ENCODE measurements around the gene CNPY1. TPM values are rescaled to one million over a fixed set of nuclear protein-coding genes. Genes with fewer than 3 reads are reported as not detected.

Gene CNPY1
- total RNA-seq, 1 donor from 2014 or later: not detected

DNA sequence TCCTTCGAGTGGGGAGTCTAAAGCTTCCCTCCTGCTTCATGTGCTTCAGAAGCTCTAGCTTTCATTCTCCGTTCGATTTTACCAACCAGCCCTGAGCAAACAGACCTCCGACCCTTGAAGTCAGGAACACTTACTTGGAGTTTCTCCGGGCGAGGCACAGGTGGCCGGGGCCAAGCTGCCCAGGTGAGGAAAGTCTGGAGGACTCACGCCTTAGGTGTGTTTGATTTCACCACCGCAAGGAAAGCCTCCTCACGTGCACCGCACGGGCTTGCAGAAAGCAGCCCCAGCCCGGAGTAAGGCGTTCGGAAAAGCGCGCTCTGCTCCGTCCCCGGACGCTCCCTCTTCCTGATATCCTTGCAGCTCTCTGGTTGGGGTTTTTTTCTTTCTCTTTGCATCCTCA is 30.1 kb upstream of the CNPY1 start:
- H3K36me3 Mint-ChIP-seq (ENCODE audit: low read depth, unreplicated experiment): no peaks in the 10 kb centered on the region
- Histone ChIP-seq H3K9ac (ENCODE audit: low read length) (no peak overlapping the region), H3K4me2 (ENCODE audit: low read length) (no peak overlapping the region), H3K4me1 (ENCODE audit: insufficient read depth, low read length) (no peaks in the 10 kb centered on the region), H3K79me2 (ENCODE audit: insufficient read depth, low read length) (no peaks in the 10 kb centered on the region), H3K27me3 (ENCODE audit: insufficient read depth, low read length) (peaks cover 4% of the 10 kb centered on the region), H3K27ac (ENCODE audit: low read depth, low read length) (no peak overlapping the region), H2AFZ (ENCODE audit: low read depth, low read length) (no peak overlapping the region), H3K9me3 (ENCODE audit: insufficient read depth, low read depth, low read length) (no peaks in the 10 kb centered on the region), H4K20me1 (ENCODE audit: insufficient read depth, low read length) (no peaks in the 10 kb centered on the region), H3K36me3 (ENCODE audit: insufficient read depth, low read length) (no peaks in the 10 kb centered on the region), H3K4me3 (ENCODE audit: insufficient read depth, low read depth, low read length) (no peak overlapping the region)
- no peak for FAIRE-seq
- no peak for DNase-seq (ENCODE audit: low read depth)
- no peak overlapping the region for H3K27ac Mint-ChIP-seq (ENCODE audit: unreplicated experiment)
- H3K27me3 Mint-ChIP-seq (ENCODE audit: low read depth, unreplicated experiment): peaks cover 56% of the 10 kb centered on the region
- H3K4me1 Mint-ChIP-seq (ENCODE audit: low read depth, unreplicated experiment): peaks cover 2% of the 10 kb centered on the region
- no peak overlapping the region for H3K4me3 Mint-ChIP-seq (ENCODE audit: unreplicated experiment)
- no peaks in the 10 kb centered on the region for H3K9me3 Mint-ChIP-seq (ENCODE audit: unreplicated experiment)
- TF ChIP-seq, protein P1, sequence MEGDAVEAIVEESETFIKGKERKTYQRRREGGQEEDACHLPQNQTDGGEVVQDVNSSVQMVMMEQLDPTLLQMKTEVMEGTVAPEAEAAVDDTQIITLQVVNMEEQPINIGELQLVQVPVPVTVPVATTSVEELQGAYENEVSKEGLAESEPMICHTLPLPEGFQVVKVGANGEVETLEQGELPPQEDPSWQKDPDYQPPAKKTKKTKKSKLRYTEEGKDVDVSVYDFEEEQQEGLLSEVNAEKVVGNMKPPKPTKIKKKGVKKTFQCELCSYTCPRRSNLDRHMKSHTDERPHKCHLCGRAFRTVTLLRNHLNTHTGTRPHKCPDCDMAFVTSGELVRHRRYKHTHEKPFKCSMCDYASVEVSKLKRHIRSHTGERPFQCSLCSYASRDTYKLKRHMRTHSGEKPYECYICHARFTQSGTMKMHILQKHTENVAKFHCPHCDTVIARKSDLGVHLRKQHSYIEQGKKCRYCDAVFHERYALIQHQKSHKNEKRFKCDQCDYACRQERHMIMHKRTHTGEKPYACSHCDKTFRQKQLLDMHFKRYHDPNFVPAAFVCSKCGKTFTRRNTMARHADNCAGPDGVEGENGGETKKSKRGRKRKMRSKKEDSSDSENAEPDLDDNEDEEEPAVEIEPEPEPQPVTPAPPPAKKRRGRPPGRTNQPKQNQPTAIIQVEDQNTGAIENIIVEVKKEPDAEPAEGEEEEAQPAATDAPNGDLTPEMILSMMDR (IDR thresholded peaks at IDR 0.05; ENCODE audit: insufficient read depth, low read depth, low read length): no peak
- TF ChIP-seq EZH2 (IDR thresholded peaks at IDR 0.05; ENCODE audit: insufficient read depth, low read length): no peak

DNA sequence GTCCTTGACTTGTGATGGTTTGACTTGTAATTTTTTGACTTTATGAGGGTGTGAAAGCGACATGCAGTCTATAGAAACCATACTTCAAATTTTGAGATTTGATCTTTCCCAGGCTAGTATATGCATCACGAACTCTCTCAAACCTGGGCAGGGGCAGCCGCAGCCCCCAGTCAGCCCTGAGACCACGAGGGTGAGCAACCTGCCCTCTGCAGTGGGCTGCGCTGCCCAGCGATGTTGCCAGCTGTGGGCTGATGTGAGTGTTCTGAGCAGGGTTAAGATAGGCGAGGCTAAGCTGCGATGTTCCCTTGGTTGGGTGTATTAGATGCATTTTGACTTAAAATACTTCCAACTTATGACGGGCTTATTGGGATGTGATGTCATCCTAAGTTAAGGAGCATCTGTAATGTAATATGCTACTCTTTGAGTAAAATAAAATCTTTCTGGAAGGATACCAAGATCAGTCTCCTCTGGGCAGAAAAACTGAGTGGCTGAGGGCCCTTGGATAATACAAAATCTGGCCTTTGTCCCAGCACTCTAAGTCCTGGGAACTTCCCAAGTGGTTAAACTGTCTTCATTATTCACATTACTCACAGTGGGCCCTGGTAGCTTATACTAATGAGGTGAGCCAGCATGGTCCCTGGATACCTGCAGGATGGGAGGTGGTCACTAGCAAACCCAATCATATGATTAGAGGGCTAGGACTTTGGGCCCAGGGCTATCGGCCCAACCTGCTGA is 28.4 kb upstream of the CNPY1 start:
- no peak overlapping the region for H2AFZ ChIP-seq (ENCODE audit: low read depth, low read length)
- Mint-ChIP-seq H3K9me3 (ENCODE audit: unreplicated experiment) (no peaks in the 10 kb centered on the region), H3K4me3 (ENCODE audit: unreplicated experiment) (no peak overlapping the region), H3K27me3 (ENCODE audit: low read depth, unreplicated experiment) (peaks cover 45% of the 10 kb centered on the region), H3K4me1 (ENCODE audit: low read depth, unreplicated experiment) (no peaks in the 10 kb centered on the region), H3K36me3 (ENCODE audit: low read depth, unreplicated experiment) (no peaks in the 10 kb centered on the region), H3K27ac (ENCODE audit: unreplicated experiment) (no peak overlapping the region)
- no peaks in the 10 kb centered on the region for H4K20me1 ChIP-seq (ENCODE audit: insufficient read depth, low read length)
- no peak overlapping the region for H3K27ac ChIP-seq (ENCODE audit: low read depth, low read length)
- H3K4me1 ChIP-seq (ENCODE audit: insufficient read depth, low read length): no peaks in the 10 kb centered on the region
- FAIRE-seq (no peak), DNase-seq (ENCODE audit: low read depth) (no peak)
- no peak for TF ChIP-seq EZH2 (IDR thresholded peaks at IDR 0.05; ENCODE audit: insufficient read depth, low read length)
- TF ChIP-seq, protein P1 (IDR thresholded peaks at IDR 0.05; ENCODE audit: insufficient read depth, low read depth, low read length): no peak
- H3K27me3 ChIP-seq (ENCODE audit: insufficient read depth, low read length): peaks cover under 1% of the 10 kb centered on the region
- no peaks in the 10 kb centered on the region for H3K79me2 ChIP-seq (ENCODE audit: insufficient read depth, low read length)
- H3K9ac ChIP-seq (ENCODE audit: low read length): no peak overlapping the region
- H3K36me3 ChIP-seq (ENCODE audit: insufficient read depth, low read length): no peaks in the 10 kb centered on the region
- H3K9me3 ChIP-seq (ENCODE audit: insufficient read depth, low read depth, low read length): no peaks in the 10 kb centered on the region
- no peak overlapping the region for H3K4me3 ChIP-seq (ENCODE audit: insufficient read depth, low read depth, low read length)
- H3K4me2 ChIP-seq (ENCODE audit: low read length): no peak overlapping the region
